Fibroblast of pulmonary artery (primary cell): ENCODE data around the gene C17orf67.

Experiments used
- DNase-seq: peaks from one replicate; pipeline ENCODE4 v3.0.0-alpha.2; 2010; ENCODE audit warnings: low read depth
- H3K4me3 ChIP-seq: replicated peaks from 2 replicates; pipeline ENCODE4 v1.5.1; 2011; ENCODE audit warnings: low read depth, mild to moderate bottlenecking, control low read depth, low read length, moderate library complexity
- TF ChIP-seq, protein P1 (sequence below): IDR thresholded peaks from 2 replicates; pipeline ENCODE4 v1.5.1; 2011; ENCODE audit warnings: mild to moderate bottlenecking, control low read depth, low read length, inconsistent platforms; ENCODE audit errors: missing control alignments

C17orf67 gene

DNA sequence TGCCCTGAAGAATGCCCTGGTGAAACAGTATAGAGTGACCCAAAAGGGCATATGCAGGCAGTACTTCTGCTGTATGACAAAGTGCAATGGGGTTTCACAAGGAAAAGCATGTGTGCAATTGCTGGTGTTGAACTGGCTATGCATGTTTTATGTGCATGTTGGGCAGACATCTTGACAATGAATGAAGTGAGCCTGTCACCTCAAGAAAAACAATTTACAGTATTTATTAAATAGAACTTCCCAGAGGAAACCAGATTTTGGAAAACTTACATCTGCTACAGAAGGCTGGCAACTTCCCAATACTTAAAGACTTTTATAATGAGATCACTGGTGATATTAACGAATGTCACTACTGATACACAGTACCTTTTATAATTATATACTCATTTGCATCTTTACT, 30.6 kb downstream of the C17orf67 start:
- no peak for DNase-seq
- TF ChIP-seq, protein P1, sequence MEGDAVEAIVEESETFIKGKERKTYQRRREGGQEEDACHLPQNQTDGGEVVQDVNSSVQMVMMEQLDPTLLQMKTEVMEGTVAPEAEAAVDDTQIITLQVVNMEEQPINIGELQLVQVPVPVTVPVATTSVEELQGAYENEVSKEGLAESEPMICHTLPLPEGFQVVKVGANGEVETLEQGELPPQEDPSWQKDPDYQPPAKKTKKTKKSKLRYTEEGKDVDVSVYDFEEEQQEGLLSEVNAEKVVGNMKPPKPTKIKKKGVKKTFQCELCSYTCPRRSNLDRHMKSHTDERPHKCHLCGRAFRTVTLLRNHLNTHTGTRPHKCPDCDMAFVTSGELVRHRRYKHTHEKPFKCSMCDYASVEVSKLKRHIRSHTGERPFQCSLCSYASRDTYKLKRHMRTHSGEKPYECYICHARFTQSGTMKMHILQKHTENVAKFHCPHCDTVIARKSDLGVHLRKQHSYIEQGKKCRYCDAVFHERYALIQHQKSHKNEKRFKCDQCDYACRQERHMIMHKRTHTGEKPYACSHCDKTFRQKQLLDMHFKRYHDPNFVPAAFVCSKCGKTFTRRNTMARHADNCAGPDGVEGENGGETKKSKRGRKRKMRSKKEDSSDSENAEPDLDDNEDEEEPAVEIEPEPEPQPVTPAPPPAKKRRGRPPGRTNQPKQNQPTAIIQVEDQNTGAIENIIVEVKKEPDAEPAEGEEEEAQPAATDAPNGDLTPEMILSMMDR: no peak
- no peak overlapping the region for H3K4me3 ChIP-seq

DNA sequence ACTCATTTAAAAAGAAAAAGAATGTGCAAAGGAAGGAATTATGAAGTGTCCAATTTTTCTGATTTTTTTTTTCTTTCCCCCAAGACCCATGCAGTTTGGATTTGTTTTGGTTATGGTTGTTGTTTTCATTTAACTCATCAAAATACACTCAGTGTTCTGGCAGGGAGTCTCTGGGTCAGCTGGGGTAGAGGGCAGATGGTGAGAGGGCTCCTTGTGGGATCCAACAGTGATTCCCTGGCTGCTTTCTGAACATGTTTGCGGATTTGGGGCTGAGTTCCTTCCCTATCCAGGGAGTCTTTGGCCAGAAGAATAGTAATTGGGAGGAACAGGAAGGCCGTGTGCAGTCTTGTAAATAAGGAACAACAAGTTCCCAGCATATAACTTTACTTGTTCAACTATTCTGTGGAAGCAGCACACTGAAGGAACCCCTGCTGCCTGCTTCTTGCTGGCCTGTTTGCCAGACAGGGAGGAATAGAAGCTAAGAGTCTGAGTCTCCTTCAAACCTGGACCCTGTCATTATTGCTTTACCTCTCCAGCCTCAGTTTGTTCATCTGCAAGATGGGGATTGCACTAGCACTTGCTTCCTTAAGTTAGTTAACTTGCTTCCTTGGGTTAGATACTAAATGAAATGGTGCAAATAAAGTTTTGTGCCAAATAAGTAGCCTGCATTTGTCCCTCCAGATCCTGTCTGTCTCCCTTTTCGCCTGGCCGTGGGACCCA, 32.1 kb downstream of the C17orf67 start:
- no peak for DNase-seq
- H3K4me3 ChIP-seq: no peak overlapping the region
- TF ChIP-seq, protein P1: no peak

DNA sequence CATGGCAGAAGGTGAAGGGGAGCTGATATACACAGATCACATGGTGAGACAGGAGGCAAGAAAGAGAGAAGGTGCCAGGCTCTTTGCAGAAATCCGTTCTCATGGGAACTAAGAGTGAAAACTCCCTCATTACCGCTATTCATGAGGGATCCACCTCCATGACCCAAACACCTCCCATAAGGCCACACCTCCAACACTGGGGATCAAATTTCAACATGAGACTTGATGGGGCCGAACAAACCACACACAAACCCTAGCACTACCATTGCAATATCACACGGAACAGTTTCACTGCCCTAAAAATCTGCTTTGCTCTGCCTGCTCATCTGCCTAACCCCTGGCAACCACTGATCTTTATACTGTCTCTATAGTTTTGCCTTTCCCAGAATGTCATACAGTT, 34.8 kb downstream of the C17orf67 start:
- TF ChIP-seq, protein P1: no peak
- H3K4me3 ChIP-seq: no peak overlapping the region
- peak; percentile 12 for DNase-seq

DNA sequence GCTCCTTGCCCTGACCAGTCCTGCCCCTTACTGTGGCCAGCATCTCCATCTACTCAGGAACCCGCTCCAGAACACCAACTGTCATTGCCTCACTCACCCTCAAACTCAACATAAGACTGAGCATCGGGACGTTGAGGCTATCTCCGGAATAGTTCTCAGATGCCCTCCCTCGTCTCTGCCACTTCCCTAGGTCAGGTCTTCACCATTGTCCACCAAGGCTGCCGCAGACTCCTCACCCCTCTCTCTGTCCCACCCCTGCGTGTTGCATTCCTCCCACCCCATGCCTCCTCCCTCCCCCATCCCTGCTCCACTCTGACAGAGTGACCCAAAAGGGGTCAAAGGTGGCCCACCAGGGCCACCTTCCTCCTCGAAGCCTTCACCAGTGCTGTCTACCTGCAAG, 37.2 kb downstream of the C17orf67 start:
- no peak for DNase-seq
- no peak overlapping the region for H3K4me3 ChIP-seq
- TF ChIP-seq, protein P1: no peak

DNA sequence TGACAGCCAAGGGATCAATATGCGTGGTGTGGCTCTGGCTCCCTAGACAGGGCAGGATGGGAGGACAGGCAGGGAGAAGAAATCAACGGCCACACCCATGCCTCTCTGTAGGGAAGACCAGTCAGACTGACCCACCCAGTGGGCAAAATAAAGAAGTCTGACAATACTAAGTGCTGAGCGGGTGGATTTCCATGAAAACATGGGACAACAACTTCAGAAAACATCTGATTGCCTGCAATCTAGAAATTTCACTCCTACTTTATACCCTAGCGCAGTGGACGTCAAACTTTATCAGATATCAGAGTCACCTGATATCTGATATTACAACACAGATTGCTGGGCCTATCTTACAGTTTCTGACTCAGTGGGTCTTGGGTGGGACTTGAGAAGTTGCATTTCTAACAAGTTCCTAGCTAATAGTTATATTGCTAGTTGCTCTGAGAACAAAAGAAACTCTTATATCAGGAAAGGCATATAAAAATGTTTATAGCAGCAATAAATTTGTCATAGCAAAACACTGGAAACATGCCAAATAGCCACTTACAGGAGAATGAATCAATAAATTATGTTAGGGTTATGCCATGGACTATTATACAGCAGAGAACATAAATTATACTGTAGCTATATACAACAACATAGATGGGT, 38.4 kb downstream of the C17orf67 start:
- no peak overlapping the region for H3K4me3 ChIP-seq
- TF ChIP-seq, protein P1: no peak
- no peak for DNase-seq

DNA sequence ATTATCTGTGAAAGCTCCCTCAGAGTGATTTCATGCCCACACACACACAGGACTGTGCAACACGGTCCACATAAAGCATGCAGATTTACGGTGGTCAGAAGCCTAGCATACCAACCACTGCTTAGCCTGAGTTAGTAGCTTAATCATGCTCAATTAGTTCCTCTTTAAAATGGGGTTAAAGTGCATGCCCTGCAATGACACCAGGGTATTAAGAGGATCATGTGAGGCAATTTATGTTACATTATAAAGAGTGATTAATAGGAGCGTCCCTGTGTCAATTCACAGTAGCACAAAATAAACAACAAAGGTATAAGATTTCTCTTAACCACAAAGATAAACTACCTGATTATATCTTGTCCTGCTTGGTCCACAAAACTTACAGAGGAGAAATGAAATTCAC, 39.8 kb downstream of the C17orf67 start:
- TF ChIP-seq, protein P1: no peak
- no peak for DNase-seq
- no peak overlapping the region for H3K4me3 ChIP-seq
